Measurements from ENCODE around the gene TMEM196.

DNA sequence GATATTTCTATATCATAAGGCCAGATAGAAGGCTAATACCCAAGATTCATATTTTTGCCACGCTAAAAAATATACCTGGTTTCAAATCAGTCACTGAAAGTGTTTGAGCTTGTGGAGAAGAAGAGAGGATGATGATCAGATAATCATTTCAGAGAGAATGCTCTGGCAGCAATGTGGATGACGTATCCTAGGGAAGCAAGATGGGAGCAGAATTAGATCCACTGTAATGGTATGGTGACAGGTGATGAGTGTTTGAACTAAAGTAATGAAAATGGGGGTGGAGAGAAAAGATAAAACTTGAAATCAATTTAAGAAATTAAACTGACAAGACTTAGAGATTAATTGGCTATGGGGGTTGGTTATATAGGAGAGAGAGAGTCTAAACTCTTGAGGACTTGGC lies 42.7 kb upstream of the TMEM196 start:
- TF ChIP-seq, protein P1, sequence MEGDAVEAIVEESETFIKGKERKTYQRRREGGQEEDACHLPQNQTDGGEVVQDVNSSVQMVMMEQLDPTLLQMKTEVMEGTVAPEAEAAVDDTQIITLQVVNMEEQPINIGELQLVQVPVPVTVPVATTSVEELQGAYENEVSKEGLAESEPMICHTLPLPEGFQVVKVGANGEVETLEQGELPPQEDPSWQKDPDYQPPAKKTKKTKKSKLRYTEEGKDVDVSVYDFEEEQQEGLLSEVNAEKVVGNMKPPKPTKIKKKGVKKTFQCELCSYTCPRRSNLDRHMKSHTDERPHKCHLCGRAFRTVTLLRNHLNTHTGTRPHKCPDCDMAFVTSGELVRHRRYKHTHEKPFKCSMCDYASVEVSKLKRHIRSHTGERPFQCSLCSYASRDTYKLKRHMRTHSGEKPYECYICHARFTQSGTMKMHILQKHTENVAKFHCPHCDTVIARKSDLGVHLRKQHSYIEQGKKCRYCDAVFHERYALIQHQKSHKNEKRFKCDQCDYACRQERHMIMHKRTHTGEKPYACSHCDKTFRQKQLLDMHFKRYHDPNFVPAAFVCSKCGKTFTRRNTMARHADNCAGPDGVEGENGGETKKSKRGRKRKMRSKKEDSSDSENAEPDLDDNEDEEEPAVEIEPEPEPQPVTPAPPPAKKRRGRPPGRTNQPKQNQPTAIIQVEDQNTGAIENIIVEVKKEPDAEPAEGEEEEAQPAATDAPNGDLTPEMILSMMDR (IDR thresholded peaks at IDR 0.05; ENCODE audit: low read length), result no peak
- no peak for TF ChIP-seq EZH2 (optimal IDR thresholded peaks at IDR 0.05; ENCODE audit: low read depth, low read length)

All from MM.1S (cell line).